HG03378 (cell line): ENCODE data around the gene BLMH.
"Not testable (repeated sequence)": the region's sequence is repeated elsewhere in the genome, so short reads cannot be mapped to it uniquely, and the experiment has no call there.

Source experiments
- ATAC-seq: cut with Tn5 transposase; IDR thresholded peaks from one replicate; pipeline ENCODE4 v1.9.1; 2021; ENCODE audit warnings: mild to moderate bottlenecking, moderate library complexity; ENCODE audit not compliant: unreplicated experiment

BLMH gene

DNA sequence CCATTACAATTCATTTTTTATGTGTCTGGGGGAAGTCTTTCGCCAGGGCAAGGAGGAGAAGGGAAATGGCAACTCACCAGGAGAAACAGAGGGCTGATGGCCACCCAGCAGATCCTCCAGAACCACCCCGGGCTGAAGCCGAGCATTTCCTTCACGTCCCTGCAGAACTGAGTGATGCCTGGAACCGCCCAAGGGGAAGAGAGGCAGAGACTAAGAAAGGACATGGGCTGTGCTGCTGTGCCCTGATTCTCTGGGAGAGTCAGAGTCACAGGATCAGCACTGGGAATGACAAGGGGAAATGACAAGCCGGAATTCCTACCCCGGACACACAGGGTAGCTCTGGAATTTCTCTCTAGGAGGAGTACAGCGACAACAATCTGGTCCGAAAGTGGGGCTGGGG, 84.1 kb downstream of the BLMH start:
- no peak for ATAC-seq

DNA sequence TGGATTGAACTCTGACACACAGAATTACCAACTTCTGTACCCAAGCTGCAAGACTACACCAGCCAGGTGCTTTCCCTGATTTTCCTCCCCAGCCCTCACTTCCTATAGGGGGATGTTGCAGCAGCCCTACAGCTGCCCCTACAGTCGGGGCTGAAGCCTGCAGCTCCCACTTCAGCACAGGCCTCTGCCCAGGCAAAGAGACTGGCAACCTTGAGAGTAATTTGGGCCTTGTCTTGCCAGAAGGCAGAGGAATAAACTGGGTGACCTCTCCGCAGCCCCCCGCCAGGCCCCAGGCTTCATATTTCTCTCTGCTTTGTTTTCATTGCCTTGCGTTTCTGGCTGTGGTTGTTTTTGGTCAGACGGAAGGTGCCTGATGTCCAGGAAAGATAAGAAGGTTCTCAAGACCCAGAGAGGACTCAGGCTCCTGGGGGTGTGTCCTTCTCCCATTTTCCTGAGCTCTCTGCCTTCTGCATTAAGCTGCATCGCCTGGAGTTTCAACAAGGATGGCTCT, 88.2 kb downstream of the BLMH start:
- ATAC-seq: no peak

DNA sequence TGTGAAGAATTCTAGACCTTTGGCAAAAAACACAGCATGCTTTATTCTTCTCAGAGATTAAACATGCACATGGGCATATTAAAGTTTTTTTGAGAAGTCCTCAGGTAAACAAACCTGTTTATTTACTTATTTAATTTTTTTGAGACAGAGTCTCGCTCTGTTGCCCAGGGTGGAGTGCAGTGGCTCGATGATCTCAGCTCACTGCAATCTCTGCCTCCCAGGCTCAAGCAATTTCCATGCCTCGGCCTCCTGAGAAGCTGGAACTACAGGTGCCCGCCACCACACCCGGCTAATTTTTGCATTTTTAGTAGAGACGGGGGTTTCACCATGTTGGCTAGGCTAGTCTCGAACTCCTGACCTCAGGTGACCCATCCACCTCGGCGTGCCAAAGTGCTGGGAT, 91.1 kb downstream of the BLMH start:
- not testable (repeated sequence) for ATAC-seq

DNA sequence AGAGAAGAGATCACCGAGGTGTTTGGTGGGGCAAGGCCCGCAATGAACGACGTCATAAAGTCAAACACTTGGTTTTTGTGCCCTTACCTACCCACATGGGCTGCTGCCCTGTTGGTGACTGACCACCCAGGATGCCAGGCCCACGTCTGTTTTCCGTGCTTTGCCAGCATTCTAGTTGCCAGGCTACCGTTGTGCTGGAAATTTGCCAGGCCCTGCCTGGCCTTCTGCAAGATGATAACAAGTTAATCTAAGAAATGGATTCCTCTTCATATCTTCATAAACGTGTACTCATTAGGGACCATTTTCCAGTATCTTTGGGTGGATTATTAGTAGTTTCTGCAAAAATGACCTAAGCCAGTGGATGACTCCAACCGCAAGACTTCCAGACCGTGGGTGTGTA, 91.6 kb downstream of the BLMH start:
- ATAC-seq: no peak

DNA sequence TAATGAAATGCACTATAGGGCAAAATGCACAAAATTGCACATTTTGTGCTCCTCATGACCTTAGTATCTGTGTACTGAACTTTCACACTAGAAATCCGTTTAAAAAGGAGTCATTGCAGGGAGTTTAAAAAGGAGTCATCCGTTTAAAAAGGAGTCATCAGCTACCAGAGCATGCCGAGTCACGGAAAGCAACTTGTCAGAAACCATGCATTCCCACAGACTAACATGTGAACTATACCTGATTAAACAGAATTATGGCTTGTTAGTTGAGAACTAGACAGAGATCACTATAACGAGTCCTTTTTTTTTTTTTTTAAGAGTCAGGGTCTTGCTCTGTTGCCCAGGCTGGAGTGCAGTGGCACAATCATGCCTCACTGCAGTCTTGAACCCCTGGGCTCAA, 92.1 kb downstream of the BLMH start:
- no peak for ATAC-seq
